H1 (cell line): ENCODE data around the gene LYPD4.

ENCODE experiments used
- ATF3 ChIP-seq: IDR thresholded peaks from 2 replicates; pipeline ENCODE4 v1.6.1; 2011; ENCODE audit warnings: low read depth, mild to moderate bottlenecking, low read length; ENCODE audit not compliant: insufficient read depth
- CEBPB ChIP-seq: IDR thresholded peaks from 2 replicates; pipeline ENCODE4 v1.6.1; 2012; ENCODE audit warnings: low read depth, low read length
- CTCF ChIP-seq, 3 experiments: IDR thresholded peaks; 1 replicate in 2 of 3; 2 replicates in 1 of 3; pipeline versions ENCODE4 v1.5.1 to v1.6.1; 2011; ENCODE audit warnings: low read length in 3 of 3, mild to moderate bottlenecking in 3 of 3, inconsistent platforms in 2 of 3, low read depth in 1 of 3, moderate library complexity in 1 of 3; ENCODE audit not compliant: insufficient read depth in 1 of 3; ENCODE audit errors: control extremely low read depth in 1 of 3
- EP300 ChIP-seq, 2 experiments: IDR thresholded peaks; 1 replicate in 1 of 2; 2 replicates in 1 of 2; pipeline ENCODE4 v1.6.1; 2011 to 2012; ENCODE audit warnings: low read depth in 2 of 2, low read length in 2 of 2, mild to moderate bottlenecking in 2 of 2, borderline replicate concordance in 1 of 2, inconsistent platforms in 1 of 2, moderate library complexity in 1 of 2
- JUND ChIP-seq: IDR thresholded peaks from 2 replicates; pipeline ENCODE4 v1.6.1; 2011; ENCODE audit warnings: mild to moderate bottlenecking, improper control_type of control experiment, low read length
- POLR2A ChIP-seq, 2 experiments: IDR thresholded peaks; 1 replicate in 1 of 2; 2 replicates in 1 of 2; pipeline ENCODE4 v1.6.1; 2011; ENCODE audit warnings: low read depth in 2 of 2, low read length in 2 of 2, mild to moderate bottlenecking in 2 of 2; ENCODE audit errors: control extremely low read depth in 1 of 2
- RFX5 ChIP-seq: IDR thresholded peaks from 2 replicates; pipeline ENCODE4 v1.6.1; 2011; ENCODE audit warnings: low read depth, low read length, improper control_type of control experiment, borderline replicate concordance
- SAP30 ChIP-seq: fragments of 300-600 bp; sonication (generic); IDR thresholded peaks from 2 replicates; pipeline ENCODE4 v1.7.1; 2012; ENCODE audit warnings: low read length, moderate library complexity, mild to moderate bottlenecking, inconsistent platforms; ENCODE audit not compliant: insufficient read depth, insufficient replicate concordance

GRCh38 chr19:41886761-41887710 is 42.6 kb upstream of the LYPD4 start:
- TF ChIP-seq EP300 (IDR thresholded peaks at IDR 0.05; ENCODE audit: borderline replicate concordance in 1 of 2, low read depth in 2 of 2, low read length in 2 of 2): no peak
- no peak for TF ChIP-seq SAP30
- no peak for TF ChIP-seq CTCF (IDR thresholded peaks at IDR 0.05; ENCODE audit: control extremely low read depth in 1 of 3, insufficient read depth in 1 of 3, low read depth in 1 of 3, low read length in 3 of 3)
- TF ChIP-seq CEBPB: no peak
- TF ChIP-seq POLR2A (IDR thresholded peaks at IDR 0.05; ENCODE audit: control extremely low read depth in 1 of 2, low read depth in 2 of 2, low read length in 2 of 2): no peak
- no peak for TF ChIP-seq RFX5
- TF ChIP-seq JUND: no peak
- TF ChIP-seq ATF3: no peak
